ENCODE measurements around the gene ABCD2. TPM values are rescaled to one million over a fixed set of nuclear protein-coding genes. Genes with fewer than 3 reads are reported as not detected.

The ABCD2 gene
- polyA plus RNA-seq, 1 donor from 2014 or later, result 0.43 TPM

- H3K27ac ChIP-seq (ENCODE audit: low read length), result no peak overlapping the region
- no peaks in the 10 kb centered on the region for H3K9me3 ChIP-seq (ENCODE audit: low read length)
- H3K36me3 ChIP-seq (ENCODE audit: insufficient read depth, low read length), result no peaks in the 10 kb centered on the region
- no peaks in the 10 kb centered on the region for H3F3A ChIP-seq (ENCODE audit: insufficient read depth, low read length, poor library complexity, severe bottlenecking)
- H3K27me3 ChIP-seq (ENCODE audit: insufficient read depth, low read depth, low read length), result no peaks in the 10 kb centered on the region
- H2AFZ ChIP-seq (ENCODE audit: low read depth, low read length), result no peak overlapping the region
- TF ChIP-seq POLR2AphosphoS5 (IDR thresholded peaks at IDR 0.05) (no peak), MXI1 (conservative IDR thresholded peaks at IDR 0.05; ENCODE audit: poor library complexity, severe bottlenecking) (no peak), TAF1 (IDR thresholded peaks at IDR 0.05; ENCODE audit: low read depth) (no peak), EZH2 (IDR thresholded peaks at IDR 0.05; ENCODE audit: borderline replicate concordance, insufficient read depth, low read length, poor library complexity, severe bottlenecking) (no peak), EP300 (conservative IDR thresholded peaks at IDR 0.05; ENCODE audit: poor library complexity, severe bottlenecking) (no peak), SMC3 (conservative IDR thresholded peaks at IDR 0.05; ENCODE audit: poor library complexity) (no peak), RAD21 (conservative IDR thresholded peaks at IDR 0.05) (no peak)
- TF ChIP-seq, protein P1, sequence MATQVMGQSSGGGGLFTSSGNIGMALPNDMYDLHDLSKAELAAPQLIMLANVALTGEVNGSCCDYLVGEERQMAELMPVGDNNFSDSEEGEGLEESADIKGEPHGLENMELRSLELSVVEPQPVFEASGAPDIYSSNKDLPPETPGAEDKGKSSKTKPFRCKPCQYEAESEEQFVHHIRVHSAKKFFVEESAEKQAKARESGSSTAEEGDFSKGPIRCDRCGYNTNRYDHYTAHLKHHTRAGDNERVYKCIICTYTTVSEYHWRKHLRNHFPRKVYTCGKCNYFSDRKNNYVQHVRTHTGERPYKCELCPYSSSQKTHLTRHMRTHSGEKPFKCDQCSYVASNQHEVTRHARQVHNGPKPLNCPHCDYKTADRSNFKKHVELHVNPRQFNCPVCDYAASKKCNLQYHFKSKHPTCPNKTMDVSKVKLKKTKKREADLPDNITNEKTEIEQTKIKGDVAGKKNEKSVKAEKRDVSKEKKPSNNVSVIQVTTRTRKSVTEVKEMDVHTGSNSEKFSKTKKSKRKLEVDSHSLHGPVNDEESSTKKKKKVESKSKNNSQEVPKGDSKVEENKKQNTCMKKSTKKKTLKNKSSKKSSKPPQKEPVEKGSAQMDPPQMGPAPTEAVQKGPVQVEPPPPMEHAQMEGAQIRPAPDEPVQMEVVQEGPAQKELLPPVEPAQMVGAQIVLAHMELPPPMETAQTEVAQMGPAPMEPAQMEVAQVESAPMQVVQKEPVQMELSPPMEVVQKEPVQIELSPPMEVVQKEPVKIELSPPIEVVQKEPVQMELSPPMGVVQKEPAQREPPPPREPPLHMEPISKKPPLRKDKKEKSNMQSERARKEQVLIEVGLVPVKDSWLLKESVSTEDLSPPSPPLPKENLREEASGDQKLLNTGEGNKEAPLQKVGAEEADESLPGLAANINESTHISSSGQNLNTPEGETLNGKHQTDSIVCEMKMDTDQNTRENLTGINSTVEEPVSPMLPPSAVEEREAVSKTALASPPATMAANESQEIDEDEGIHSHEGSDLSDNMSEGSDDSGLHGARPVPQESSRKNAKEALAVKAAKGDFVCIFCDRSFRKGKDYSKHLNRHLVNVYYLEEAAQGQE (IDR thresholded peaks at IDR 0.05; ENCODE audit: borderline replicate concordance), result no peak
- TF ChIP-seq, protein P2, sequence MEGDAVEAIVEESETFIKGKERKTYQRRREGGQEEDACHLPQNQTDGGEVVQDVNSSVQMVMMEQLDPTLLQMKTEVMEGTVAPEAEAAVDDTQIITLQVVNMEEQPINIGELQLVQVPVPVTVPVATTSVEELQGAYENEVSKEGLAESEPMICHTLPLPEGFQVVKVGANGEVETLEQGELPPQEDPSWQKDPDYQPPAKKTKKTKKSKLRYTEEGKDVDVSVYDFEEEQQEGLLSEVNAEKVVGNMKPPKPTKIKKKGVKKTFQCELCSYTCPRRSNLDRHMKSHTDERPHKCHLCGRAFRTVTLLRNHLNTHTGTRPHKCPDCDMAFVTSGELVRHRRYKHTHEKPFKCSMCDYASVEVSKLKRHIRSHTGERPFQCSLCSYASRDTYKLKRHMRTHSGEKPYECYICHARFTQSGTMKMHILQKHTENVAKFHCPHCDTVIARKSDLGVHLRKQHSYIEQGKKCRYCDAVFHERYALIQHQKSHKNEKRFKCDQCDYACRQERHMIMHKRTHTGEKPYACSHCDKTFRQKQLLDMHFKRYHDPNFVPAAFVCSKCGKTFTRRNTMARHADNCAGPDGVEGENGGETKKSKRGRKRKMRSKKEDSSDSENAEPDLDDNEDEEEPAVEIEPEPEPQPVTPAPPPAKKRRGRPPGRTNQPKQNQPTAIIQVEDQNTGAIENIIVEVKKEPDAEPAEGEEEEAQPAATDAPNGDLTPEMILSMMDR (IDR thresholded peaks at IDR 0.05; ENCODE audit: poor library complexity, severe bottlenecking), result no peak
- no peaks in the 10 kb centered on the region for H3K9me2 ChIP-seq (ENCODE audit: insufficient read depth, low read length)
- H3K9ac ChIP-seq (ENCODE audit: low read length), result no peak overlapping the region
- no peak overlapping the region for H3K4me3 ChIP-seq (ENCODE audit: low read length)
- no peaks in the 10 kb centered on the region for H3K79me2 ChIP-seq (replicated peaks; ENCODE audit: insufficient read depth, low read length)
- no peak overlapping the region for H3K4me2 ChIP-seq (ENCODE audit: low read length)
- no peaks in the 10 kb centered on the region for H4K20me1 ChIP-seq (ENCODE audit: insufficient read depth)
Measured at GRCh38 chr12:39510001-39510400, 109.6 kb downstream of the ABCD2 start.

DNA sequence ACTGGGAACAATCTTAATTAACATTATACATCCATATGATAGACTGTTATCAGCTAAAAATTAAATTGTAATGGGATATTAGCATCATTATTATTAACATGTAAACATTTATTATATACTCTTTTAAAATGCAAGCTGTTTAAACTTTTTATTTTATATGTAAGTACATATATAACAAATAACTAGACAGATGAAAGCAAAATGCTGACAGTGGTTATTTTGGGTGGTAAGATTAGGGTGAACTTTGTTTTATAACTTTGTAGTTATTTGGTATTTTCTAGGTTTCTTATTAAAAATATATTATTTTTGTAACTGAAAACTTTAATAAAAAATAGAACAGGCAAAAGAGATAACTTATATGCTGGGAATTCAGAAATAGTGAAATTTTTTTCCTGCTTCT lies 114.0 kb downstream of the ABCD2 start:
- TF ChIP-seq EZH2 (IDR thresholded peaks at IDR 0.05; ENCODE audit: borderline replicate concordance, insufficient read depth, low read length, poor library complexity, severe bottlenecking) (no peak), MXI1 (conservative IDR thresholded peaks at IDR 0.05; ENCODE audit: poor library complexity, severe bottlenecking) (no peak), EP300 (conservative IDR thresholded peaks at IDR 0.05; ENCODE audit: poor library complexity, severe bottlenecking) (no peak), RAD21 (conservative IDR thresholded peaks at IDR 0.05) (no peak), TAF1 (IDR thresholded peaks at IDR 0.05; ENCODE audit: low read depth) (no peak), POLR2AphosphoS5 (IDR thresholded peaks at IDR 0.05) (no peak), SMC3 (conservative IDR thresholded peaks at IDR 0.05; ENCODE audit: poor library complexity) (no peak)
- TF ChIP-seq, protein P2 (IDR thresholded peaks at IDR 0.05; ENCODE audit: poor library complexity, severe bottlenecking), result no peak
- TF ChIP-seq, protein P1 (IDR thresholded peaks at IDR 0.05; ENCODE audit: borderline replicate concordance), result no peak
- no peak overlapping the region for H3K4me2 ChIP-seq (ENCODE audit: low read length)
- H3K36me3 ChIP-seq (ENCODE audit: insufficient read depth, low read length), result no peaks in the 10 kb centered on the region
- H3K4me3 ChIP-seq (ENCODE audit: low read length), result no peak overlapping the region
- H4K20me1 ChIP-seq (ENCODE audit: insufficient read depth), result no peaks in the 10 kb centered on the region
- H3K9ac ChIP-seq (ENCODE audit: low read length), result no peak overlapping the region
- no peaks in the 10 kb centered on the region for H3K9me2 ChIP-seq (ENCODE audit: insufficient read depth, low read length)
- no peaks in the 10 kb centered on the region for H3K79me2 ChIP-seq (replicated peaks; ENCODE audit: insufficient read depth, low read length)
- H3K27me3 ChIP-seq (ENCODE audit: insufficient read depth, low read depth, low read length), result no peaks in the 10 kb centered on the region
- H3F3A ChIP-seq (ENCODE audit: insufficient read depth, low read length, poor library complexity, severe bottlenecking), result no peaks in the 10 kb centered on the region
- no peak overlapping the region for H3K27ac ChIP-seq (ENCODE audit: low read length)
- H3K9me3 ChIP-seq (ENCODE audit: low read length), result no peaks in the 10 kb centered on the region
- no peak overlapping the region for H2AFZ ChIP-seq (ENCODE audit: low read depth, low read length)
